HG03103 (cell line): ENCODE measurements around the gene ZMYND11.

Experiments used
- ATAC-seq: cut with Tn5 transposase; IDR thresholded peaks from one replicate; pipeline ENCODE4 v1.9.1; 2021; ENCODE audit warnings: low read depth; ENCODE audit not compliant: unreplicated experiment

The ZMYND11 gene

DNA sequence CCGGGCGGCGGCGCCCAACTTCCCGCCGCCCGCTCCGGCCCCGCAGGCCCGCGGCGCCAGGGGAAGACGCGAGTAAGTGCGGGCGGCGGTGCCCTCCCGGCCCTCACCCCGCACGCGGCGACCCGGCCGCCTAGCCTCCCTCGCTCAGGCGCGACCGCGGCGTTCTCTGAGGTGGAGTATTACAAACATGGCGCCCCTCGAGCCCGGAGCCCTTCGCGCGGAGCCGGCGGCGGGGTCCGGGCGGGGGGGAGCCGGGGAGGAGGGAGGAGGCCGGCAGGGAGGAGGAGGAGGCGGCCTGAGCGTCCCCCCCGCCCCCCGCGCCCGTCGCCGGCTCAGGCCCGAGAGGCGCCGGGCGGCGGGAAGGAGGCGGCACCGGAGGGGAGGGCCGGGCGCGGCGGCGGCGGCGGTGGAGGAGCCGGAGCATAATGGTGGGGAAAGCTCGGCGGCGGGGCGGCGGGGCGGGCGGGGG, at the start of gene ZMYND11:
ZMYND11 (plus strand) TSS at position 324 of the 469 bp plus-strand sequence. CDS start 44,558 bp downstream, outside the sequence.
- ATAC-seq, result peak; percentile 38

DNA sequence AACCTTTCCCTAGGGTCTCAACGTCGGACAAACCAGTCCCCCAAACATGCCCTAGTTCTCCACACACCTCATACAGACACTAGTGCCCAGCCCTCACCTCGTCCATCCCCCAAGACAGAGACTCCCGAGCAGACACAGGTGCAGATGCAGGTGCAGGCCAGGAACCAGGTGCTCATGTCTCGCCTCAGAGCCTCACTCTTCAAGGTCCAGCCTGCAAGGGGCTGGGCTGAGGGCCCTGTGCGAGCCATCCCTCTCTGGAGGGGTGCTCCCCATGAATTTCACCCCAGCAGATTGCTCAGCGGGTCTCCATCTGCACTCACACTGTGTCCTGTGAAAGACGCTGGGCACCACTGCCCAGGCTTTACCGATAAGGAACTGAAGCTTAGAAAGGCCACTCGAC, 49.2 kb upstream of the ZMYND11 start:
- no peak for ATAC-seq

DNA sequence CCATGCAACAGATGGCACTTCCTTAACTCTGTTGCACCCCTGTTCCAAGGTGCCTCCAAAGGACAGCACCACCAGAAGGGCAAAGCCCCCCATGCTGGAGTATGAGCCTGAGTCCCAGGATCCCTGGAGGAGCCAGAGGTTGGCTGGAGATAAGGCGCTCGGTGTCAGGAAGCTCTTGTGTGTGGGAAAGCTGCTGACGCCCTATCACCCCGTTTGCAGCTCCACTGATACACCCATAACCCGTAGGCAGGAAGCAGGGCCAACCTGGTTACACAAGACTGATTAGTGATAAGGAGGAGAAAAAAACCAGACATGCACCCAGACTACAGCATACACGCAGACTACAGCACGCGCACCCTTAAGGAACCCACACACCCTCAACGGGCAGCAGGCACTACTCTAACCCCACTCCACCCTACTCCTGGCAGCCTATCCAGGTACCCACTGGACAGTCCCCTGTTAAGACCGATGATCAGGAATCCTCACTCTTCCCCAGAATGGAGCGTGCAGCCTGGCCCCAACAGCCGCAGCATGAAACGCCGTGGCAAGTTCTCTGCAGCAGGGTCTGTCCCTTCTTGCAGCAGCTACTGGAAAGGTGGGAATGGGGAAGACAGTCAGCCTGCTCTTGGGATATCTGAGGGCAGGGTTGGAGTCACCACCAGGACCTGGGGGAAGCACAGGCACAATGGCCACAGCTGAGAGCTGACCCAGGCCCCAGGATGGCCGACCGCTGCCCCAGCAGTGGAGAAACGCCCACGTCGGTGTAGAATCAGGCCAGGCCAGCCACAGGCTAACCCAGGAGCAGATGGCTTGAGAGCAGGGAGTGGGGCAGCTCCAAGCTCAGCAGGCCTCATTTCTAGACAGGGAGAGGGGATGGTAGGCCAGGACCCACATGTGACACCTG, 47.8 kb upstream of the ZMYND11 start:
- ATAC-seq, result no peak

DNA sequence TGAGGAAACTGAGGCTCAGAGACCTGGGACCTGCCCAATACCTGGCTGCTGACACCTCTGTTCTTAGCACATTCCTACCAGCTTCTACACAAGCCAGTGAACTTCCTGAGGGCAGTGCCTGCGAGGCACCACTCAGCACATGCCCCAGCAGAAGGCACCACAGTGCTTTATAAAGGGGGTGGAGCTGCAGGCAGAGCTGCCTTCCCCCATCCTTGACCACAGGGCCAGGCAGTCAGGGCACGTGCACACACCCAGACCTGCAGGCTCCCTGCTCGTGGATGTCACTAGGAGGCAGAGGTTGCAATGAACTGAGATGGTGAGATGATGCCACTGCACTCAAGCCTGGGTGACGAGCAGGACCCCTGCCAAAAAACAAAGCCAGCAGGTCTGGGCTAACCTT, 47.0 kb upstream of the ZMYND11 start:
- ATAC-seq, result no peak

DNA sequence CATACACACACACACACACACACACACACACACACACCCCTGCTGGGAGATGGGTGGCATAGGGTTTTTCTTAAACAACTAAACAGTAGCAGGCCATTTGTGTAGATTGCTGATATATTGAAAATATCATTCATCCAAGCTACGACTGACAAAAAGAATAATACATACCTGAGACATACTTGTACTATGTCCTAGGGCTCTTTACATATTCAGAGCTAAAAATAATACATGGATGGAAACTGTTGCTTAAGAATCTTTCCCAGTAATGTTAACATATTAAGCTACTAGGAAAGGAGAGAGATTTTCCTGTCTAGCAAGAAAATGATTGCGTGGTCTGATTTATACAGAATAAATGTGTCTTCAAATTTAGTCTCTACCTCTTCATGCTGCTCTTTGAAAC, 46.0 kb upstream of the ZMYND11 start:
- no peak for ATAC-seq

DNA sequence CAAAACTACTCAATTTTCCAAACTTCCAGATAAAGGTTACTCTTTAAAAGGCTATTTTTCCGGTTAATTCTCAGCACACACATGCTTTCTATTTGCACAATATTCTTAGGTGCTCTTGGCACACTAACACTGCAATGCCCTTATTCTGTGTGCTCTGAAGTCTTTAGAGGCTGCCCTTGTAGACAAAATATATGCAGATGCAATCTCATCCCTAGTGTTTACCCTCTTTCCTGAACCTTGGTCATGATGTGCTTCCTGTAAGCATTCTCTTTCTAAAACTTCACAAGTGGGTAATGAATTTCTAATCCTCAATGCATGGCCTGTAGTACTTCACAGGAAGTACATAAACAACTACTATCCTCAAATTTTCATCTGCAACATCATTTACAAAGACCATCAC, 45.1 kb upstream of the ZMYND11 start:
- no peak for ATAC-seq

DNA sequence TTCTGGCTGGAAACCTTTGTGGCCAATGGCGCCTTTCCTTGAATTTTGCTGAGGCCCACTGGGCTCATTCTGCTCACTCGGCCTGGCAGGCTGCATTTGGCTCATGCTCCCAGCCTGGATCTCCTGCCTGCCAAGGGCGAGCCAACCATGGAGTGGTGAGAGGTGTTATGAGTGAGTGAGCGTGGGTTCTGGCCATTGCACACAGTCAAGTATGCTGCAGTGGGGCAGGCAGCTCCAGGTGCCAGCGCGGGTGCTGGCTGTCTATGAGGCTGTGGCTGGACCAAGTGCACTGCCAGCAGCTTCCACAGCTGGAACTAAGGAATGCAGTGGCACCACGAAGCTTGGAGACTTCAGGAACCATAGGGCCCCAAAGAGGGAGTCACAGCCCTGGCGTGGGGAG, 43.9 kb upstream of the ZMYND11 start:
- ATAC-seq, result no peak

DNA sequence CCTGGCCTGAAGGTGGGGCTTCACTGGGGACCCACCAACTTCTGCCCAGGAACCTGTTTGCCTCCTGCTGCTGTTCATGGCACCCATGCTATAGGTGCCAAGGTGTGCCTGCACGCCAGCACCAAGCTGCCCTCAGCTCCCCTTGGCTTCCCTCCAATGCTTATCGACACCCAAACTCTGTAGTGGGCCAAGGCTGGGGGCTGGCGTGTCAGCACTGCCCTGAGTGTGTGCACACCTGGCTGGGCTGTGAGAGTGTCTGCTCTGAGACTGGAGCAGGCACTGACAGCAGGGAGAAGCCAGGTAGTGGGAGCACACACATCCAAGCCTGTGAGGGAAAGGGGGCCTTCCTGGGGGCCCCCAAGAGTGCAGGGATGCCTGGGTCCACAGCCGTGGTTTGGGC, 43.1 kb upstream of the ZMYND11 start:
- no peak for ATAC-seq

DNA sequence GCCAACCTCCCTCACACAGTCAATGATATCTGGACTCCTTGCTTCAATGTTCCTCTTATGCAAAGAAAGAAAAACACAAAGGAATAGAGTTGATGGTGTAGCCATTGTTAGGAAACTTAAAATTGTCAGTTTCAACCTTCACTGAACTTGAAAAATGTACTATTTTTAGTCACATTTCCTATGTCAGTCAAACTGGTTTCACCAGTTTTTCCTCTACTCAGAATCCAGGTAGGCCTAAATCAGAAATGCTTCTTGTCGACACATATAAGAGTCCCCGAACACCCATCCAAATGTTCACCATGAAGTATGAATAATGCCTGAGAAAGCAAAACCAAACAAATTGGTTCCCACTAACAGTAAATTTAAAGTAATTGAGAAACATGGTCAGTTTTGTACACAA, 42.4 kb upstream of the ZMYND11 start:
- no peak for ATAC-seq

DNA sequence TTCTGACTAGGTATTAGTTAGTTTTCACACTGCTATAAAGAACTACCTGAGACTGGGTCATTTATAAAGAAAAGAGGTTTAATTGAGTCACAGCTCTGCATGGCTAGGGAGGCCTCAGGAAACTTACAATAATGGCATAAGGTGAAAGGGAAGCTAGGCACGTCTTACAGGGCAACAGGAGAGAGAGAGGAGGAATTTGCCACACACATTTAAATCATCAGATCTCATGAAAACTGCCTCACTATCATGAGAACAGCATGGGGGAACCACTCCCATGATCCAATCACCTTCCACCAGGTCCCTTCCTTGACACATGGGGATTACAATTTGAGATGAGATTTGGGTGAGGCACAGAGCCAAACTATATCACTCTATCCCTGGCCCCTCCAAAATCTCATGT, 40.6 kb upstream of the ZMYND11 start:
- no peak for ATAC-seq

DNA sequence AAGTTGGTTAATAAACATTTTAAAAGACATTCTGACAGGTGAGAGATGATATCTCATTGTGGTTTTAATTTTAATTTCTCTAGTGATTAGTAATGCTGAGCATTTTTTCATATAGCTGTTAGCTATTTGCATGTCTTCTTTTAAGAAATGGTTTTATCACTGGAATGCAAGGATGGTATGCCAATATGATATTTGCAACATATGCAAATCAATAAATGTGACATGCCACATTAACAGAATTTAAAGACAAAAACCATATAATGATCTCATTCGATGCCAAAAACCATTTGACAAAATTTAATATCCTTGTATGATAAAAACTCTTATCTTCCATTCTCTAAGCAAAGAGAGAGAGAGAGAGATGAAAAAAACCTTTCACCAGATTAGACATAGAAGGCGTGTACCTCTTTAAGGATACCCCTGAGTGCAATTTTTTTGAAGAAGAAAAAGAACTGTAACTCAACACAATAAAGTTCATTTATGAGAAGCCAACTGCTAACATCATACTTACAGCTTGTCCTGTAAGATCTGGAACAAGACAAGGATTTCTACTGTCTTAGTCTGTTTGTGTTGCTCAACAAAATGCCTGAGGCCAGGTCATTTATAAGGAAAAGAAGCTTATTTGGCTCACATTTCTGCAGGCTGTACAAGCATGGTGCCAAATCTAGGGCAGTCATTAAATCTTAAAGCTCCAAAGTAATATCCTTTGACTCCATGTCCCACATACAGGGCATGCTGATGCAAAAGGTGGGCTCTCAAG, 39.7 kb upstream of the ZMYND11 start:
- ATAC-seq, result no peak

DNA sequence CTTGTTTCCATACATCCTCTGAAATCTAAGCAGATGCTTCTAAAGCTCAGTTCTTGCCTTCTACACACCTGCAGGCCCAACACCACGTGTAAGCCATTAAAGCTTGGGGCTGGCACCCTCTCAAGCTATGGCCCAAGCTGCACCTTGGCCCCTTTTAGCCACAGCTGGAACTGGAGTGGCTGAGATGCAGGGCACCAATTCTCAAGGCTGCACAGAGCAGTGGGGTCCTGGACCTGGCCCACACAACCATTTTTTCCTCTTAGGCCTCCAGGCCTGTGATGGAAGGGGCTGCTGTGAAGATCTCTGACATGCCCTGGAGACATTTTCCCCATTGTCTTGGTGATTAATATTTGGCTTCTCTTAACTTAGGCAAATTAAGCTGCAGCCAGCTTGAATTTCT, 38.8 kb upstream of the ZMYND11 start:
- no peak for ATAC-seq

DNA sequence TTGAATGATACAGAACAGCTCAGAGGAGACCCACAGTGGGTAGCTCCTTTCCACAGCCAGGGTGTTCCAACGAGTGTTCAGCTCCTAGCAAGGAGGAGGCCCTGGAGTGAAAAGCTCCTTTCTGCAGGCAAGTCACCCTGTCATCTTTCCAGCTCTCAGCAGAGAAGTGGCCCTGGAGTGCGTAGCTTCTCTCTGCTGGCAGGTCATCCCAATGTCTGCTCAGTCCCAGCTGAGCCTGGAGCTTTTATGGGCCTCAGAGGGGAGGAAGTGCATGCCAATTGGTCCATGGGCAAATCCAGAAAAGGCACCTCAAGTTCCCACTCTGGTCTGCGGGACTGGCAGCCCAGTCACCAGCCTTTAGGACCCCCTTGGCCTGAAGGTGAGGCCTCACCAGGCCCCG, 30.8 kb upstream of the ZMYND11 start:
- ATAC-seq, result no peak

DNA sequence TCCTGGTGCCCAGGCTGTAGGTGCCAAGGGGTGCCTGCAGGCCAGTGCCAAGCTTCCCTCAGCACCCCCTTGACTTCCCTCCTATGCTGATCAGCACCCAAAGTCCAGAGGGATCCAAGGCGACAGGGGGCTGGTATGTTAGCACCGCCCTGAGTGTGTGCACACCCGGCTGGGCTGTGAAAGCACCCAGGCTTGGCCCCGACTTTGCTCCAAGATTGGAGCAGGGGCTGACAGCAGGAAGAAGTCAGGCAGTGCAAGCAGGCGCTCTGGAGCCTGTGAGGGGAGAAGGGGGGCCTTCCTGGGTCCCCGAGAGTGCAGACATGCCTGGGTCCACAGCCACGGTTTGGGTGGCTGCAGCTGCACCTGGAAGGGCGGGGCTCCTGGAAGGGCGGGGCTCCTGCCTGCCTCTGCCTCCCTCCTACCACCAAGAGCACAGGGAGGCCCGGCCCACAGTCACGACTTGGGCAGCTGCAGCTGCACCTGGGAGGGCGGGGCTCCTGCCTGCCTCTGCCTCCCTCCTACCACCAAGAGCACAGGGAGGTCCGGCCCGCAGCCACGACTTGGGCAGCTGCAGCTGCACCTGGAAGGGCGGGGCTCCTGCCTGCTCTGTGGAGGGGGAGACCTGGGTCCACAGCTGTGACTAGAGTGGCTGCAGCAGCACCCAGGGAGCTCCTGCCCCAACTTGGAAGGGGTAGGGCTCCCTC, 30.2 kb upstream of the ZMYND11 start:
- ATAC-seq, result no peak

DNA sequence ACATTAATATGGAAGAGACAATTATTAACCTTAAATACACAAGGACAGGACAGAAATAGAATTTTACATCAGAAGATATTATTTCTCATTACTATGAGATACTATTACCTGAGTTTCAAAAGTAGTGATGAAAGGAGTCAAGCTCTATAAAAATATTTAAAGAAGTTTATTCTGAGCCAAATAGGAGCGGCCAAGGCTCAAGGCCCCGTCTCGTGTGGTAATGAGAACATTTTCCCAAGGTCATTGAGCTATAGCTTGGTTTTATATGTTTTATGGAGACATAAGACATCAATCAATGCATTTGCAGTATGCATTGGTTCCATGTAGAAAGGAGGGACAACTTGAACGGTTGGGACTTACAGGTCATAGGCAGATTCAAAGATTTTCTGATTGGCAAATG, 29.4 kb upstream of the ZMYND11 start:
- ATAC-seq, result no peak

DNA sequence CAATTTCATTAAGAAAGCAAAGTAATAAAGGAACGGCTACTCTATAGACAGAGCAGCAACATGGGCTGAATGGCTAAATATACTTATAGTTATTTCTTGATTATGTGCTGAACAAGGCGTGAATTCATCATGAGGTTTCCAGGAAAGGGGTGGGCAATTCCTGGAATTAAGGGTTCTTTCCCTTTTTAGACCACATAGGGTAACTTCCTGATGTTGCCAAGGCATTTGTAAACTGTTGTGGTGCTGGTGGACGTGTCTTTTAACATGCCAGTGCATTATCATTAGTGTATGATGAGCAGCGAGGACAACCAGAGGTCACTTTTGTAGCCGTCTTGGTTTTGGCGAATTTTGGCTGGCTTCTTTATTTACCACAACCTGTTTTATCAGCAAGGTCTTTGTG, 28.5 kb upstream of the ZMYND11 start:
- no peak for ATAC-seq

DNA sequence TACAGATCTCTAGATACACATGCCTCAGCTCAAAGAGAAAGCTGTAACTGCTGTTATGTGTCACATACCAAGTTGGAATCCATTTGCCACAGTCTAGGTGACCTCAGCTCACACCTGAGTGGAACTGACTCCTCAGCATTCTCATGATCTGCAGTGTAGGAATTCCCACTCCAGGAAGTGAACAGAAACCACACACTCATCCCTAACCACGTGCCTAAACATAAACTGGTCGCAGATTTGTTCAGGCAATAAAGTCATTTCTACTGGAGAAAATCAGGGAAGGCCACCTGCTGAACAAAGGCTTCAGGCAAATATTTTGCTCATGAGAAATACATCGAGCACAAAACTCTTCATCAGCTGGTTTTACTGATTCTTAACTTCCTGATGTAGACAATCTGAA, 23.0 kb upstream of the ZMYND11 start:
- no peak for ATAC-seq

DNA sequence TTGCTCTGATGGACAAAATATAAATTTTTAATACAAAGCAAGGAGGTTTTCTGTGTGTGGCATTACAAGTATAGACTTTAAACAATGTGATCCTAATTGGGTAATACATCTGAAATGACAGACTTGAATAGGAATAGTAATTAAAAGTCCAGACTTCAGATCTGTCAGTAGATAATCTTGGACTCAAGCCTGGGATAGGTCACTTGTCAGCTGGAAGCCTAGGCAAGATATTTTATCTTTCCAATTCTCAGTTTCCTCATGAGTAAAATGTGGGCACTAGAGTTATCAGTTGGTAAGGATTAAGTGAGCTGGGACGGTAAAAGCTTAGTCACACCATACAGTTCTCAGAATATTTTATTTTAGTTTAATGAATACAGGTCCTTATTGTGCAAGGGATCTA, 10.4 kb upstream of the ZMYND11 start:
- ATAC-seq, result no peak

DNA sequence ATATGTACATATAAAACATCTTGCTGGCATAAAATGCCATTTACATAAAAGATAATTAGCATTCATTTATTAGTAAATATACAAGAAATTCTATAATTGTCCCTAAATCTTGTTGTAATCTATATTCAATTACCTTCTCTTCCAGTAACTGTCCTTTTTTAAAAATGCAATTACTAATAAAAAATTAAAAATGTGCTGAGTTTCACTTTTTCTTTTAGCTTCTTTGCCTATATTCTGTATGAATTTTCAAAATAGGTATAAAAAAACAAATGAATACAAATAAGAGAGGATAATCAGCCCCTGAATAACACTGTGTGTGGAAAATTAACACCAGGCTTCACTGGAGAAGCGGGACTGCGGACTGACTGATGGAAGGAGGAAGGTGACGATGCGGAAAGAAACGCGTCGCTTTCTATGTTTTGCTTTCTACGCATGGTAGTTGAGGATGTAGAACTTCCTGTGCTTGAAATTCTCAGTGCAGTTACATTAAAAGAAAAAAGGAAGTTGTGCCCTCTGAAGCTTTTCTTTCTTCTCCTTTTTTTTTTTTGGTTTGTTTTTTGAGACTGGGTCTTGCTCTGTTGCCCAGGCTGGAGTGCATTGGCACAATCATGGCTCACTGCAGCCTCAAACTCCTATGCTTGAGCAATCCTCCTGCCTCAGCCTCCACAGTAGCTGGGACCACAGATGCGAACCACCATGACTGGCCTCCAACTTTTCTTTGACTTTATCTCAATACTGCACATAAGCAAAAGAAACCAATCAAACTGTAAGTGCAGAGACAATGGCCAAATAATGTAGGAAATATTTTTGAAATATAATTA, 7.4 kb upstream of the ZMYND11 start:
- ATAC-seq, result peak; percentile 71

DNA sequence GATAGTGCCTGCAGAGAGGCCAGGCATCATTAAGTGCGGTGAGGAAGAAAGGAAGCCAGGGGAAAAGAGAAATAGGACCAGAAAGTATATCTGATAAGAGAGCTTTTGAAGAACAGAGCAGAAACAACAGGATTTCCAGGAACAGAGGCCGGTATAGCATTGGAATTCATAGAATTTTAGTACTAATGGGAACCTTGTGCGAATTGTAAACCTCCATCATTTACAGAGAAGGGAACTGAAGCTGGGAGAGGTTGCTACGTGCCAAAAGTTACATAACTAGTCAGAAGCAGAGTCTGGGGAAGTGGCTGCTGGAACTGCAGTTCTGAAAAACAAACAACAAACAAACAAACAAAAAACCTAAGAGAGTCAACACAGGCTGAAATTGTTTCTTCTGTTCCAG, 5.4 kb upstream of the ZMYND11 start:
- ATAC-seq, result no peak
